Measurements from ENCODE around the gene GPBP1. TPM values are rescaled to one million over a fixed set of nuclear protein-coding genes. Genes with fewer than 3 reads are reported as not detected.
"Not testable (repeated sequence)": the region's sequence is repeated elsewhere in the genome, so short reads cannot be mapped to it uniquely, and the experiment has no call there.

GPBP1 gene
- total RNA-seq, 1 donor from 2014 or later = 45.6 TPM

DNA sequence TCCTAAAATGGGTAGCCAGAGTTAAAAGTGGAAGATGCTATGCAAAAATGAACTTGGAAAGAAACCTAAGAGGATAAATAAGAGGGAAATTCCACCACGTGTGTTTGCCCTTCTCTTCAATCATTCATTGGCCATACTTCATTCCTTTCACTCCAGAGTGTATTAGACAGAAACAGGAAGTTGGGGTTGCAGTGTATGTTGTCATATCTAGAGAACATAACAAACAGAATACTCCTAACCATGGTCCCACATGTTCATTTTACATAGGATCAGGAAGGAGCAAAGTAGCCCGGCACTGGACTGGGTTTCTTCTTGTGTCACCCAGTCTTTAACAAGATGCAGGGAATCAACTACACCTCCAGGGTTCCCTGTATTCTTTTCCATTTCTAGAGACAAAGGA, 7.6 kb upstream of the GPBP1 start:
- Mint-ChIP-seq H3K36me3 (ENCODE audit: low read depth) (no peaks in the 10 kb centered on the region), H3K9me3 (ENCODE audit: low read depth) (no peaks in the 10 kb centered on the region), H3K4me1 (ENCODE audit: low read depth) (no peaks in the 10 kb centered on the region), H3K27me3 (ENCODE audit: low read depth) (no peaks in the 10 kb centered on the region), H3K27ac (ENCODE audit: unreplicated experiment) (no peak overlapping the region), H3K4me3 (ENCODE audit: unreplicated experiment) (no peak overlapping the region)
- TF ChIP-seq, protein P1, sequence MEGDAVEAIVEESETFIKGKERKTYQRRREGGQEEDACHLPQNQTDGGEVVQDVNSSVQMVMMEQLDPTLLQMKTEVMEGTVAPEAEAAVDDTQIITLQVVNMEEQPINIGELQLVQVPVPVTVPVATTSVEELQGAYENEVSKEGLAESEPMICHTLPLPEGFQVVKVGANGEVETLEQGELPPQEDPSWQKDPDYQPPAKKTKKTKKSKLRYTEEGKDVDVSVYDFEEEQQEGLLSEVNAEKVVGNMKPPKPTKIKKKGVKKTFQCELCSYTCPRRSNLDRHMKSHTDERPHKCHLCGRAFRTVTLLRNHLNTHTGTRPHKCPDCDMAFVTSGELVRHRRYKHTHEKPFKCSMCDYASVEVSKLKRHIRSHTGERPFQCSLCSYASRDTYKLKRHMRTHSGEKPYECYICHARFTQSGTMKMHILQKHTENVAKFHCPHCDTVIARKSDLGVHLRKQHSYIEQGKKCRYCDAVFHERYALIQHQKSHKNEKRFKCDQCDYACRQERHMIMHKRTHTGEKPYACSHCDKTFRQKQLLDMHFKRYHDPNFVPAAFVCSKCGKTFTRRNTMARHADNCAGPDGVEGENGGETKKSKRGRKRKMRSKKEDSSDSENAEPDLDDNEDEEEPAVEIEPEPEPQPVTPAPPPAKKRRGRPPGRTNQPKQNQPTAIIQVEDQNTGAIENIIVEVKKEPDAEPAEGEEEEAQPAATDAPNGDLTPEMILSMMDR (IDR thresholded peaks at IDR 0.05) = no peak
- no peak for DNase-seq (ENCODE audit: low spot score)

DNA sequence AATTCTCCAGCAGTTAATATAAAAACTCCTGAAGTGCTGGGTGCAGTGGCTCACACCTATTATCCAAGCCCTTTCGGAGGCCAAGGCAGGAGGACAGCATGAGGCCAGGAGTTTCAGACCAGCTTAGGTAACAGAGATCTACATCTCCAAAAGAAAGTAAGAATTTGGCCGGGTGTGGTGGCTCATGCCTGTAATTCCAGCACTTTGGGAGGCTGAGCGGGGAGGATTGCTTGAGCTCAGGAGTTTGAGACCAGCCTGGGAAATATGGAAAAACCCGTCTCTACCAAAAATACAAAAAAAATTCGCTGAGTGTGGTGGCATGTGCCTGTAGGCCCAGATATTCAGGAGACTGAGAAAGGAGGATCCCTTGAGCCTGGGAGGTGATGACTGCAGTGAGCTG, 6.7 kb upstream of the GPBP1 start:
- Mint-ChIP-seq H3K9me3 (ENCODE audit: low read depth) (no peaks in the 10 kb centered on the region), H3K27me3 (ENCODE audit: low read depth) (no peaks in the 10 kb centered on the region), H3K27ac (ENCODE audit: unreplicated experiment) (no peak overlapping the region), H3K36me3 (ENCODE audit: low read depth) (no peaks in the 10 kb centered on the region), H3K4me3 (ENCODE audit: unreplicated experiment) (no peak overlapping the region), H3K4me1 (ENCODE audit: low read depth) (peaks cover 4% of the 10 kb centered on the region)
- DNase-seq (ENCODE audit: low spot score) = no peak
- TF ChIP-seq, protein P1 (IDR thresholded peaks at IDR 0.05) = no peak

DNA sequence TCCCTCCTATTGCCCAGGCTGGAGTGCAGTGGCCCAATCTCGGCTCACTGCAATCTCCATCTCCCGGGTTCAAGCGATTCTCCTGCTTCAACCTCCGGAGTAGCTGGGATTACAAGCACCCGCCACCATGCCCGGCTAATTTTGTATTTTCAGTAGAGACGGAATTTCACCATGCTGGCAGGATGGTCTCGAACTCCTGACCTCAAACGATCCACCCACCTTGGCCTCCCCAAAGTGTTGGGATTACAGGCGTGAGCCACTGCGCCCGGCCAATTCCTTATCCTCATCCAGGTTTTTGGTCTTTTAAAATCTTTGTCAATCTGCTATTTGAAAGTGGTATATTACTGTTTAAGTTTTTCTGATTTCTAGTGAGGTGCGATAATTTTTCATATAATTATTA, 3.7 kb upstream of the GPBP1 start:
- H3K36me3 Mint-ChIP-seq (ENCODE audit: low read depth); H3K4me3 Mint-ChIP-seq (ENCODE audit: unreplicated experiment); H3K27ac Mint-ChIP-seq (ENCODE audit: unreplicated experiment); DNase-seq (ENCODE audit: low spot score); H3K27me3 Mint-ChIP-seq (ENCODE audit: low read depth); H3K9me3 Mint-ChIP-seq (ENCODE audit: low read depth); H3K4me1 Mint-ChIP-seq (ENCODE audit: low read depth): not testable (repeated sequence)

DNA sequence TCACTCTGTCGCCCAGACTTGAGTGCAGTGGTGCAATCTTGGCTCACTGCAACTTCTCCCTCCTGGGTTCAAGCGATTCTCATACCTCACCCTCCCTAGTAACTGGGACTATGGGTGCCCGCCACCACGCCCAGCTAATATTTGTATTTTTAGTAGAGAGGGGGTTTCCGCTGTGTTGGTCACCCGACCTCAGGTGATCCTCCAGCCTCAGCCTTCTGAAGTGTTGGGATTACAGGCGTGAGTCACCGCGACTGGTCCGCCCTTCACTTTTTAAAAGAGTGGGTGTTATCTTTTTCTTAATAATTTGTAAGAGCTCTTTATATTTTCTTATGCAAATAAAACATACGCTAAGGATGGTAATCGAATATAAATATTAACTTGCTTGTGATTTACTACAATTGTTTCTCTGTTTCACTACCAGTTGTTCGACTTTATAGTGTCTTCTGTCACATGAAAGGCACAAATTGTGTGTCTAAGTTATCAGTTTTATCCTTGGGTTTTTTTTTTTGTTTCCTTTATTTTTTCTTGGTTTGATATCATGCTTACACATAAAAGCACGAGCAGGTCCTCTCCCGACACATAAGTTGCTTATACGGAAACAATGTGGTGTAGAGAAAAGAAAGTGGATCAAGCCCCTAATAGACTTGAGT, 1.9 kb upstream of the GPBP1 start:
- TF ChIP-seq, protein P1 (IDR thresholded peaks at IDR 0.05) = no peak
- Mint-ChIP-seq H3K27me3 (ENCODE audit: low read depth) (no peaks in the 10 kb centered on the region), H3K36me3 (ENCODE audit: low read depth) (peaks cover under 1% of the 10 kb centered on the region), H3K27ac (ENCODE audit: unreplicated experiment) (peak overlapping the region; percentile 96), H3K4me1 (ENCODE audit: low read depth) (peaks cover 27% of the 10 kb centered on the region), H3K9me3 (ENCODE audit: low read depth) (no peaks in the 10 kb centered on the region), H3K4me3 (ENCODE audit: unreplicated experiment) (peak overlapping the region; percentile 95)
- no peak for DNase-seq (ENCODE audit: low spot score)

DNA sequence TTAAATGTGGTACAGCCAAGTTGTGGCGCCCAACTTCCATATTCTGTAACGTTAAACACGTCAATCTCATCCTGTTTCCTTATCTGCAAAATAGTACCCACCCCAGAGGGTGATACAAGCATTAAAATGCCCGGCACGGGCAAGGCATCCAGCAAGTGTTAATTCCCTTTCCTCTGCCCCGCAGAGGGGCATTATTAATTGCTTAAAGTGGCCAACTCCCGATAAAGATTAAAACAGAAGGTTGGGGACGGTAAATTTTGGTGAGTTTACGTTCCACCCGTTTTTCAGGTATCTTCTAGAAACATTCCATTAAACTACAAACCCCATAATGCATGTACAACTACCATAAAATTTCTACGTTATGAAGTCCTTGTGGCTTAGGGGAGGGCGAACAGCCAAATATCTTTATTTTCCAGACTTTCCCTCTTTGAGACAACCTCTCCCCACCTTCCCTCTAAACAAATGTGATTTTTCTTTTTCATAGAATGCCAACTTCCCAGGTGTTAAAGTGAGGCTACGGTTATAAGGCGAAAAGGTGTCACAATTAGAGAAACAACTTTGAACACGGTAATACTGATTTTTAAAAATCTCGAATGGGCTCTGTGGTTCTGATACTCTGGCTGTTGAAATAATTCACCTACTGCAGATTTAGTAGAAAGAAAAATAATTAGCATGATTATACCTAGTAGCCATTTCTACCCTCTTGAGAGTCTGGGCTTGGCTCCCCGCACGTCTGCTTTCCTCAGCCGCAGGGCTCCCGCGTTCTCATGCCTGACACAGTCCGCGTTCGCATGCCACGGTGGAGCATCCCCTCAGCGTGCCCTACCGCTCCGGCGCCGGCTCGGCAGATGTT, 1.2 kb upstream of the GPBP1 start:
- Mint-ChIP-seq H3K36me3 (ENCODE audit: low read depth) (peaks cover 1% of the 10 kb centered on the region), H3K27me3 (ENCODE audit: low read depth) (no peaks in the 10 kb centered on the region), H3K4me1 (ENCODE audit: low read depth) (peaks cover 34% of the 10 kb centered on the region), H3K4me3 (ENCODE audit: unreplicated experiment) (peak overlapping the region; percentile 95), H3K27ac (ENCODE audit: unreplicated experiment) (peak overlapping the region; percentile 96), H3K9me3 (ENCODE audit: low read depth) (no peaks in the 10 kb centered on the region)
- DNase-seq (ENCODE audit: low spot score) = no peak
- TF ChIP-seq, protein P1 (IDR thresholded peaks at IDR 0.05) = no peak

Measured in chondrocyte (in vitro differentiated cells).